HCT116 (cell line): ENCODE results near the gene DYNLT1. TPM values are rescaled to one million over a fixed set of nuclear protein-coding genes. Genes with fewer than 3 reads are reported as not detected.
"Not testable (repeated sequence)": the region's sequence is repeated elsewhere in the genome, so short reads cannot be mapped to it uniquely, and the experiment has no call there.

Experiments used
- ATAC-seq: fragments of 200-7000 bp; cut with Tn5 transposase; 2 replicates; pipeline ENCODE4 v1.9.1; 2020; ENCODE audit warnings: mild to moderate bottlenecking, moderate library complexity
- BruUV-seq: library from RNA; stranded (reverse); fragments of 400-500 nt; replicated peaks from 2 replicates; lab custom pipeline; 2021; lab: Mats Ljungman, UMichigan
- CTCF ChIA-PET: fragments of 300-600 bp; sonication (Branson Sonifier 250); formaldehyde crosslinking; loops from one replicate; lab custom pipeline; 2021; ENCODE audit warnings: antibody characterized with exemption; lab: Charles Lee
- POLR2A ChIA-PET: fragments of 300-600, 350-600 bp; sonication (Branson Sonifier 250); formaldehyde crosslinking; loops from one replicate; lab custom pipeline; 2021; ENCODE audit warnings: antibody characterized with exemption; lab: Charles Lee
- RAD21 ChIA-PET, 2 experiments: fragments of 300-600 bp; sonication (Branson Sonifier 250); formaldehyde crosslinking; loops; one replicate each; lab custom pipeline; 2023; ENCODE audit warnings: low total read pairs in 2 of 2; ENCODE audit not compliant: uncharacterized antibody in 2 of 2, unreplicated experiment in 2 of 2, low non-redundant PET in 1 of 2; lab: Charles Lee
- DNase-seq: peaks from one replicate; pipeline ENCODE4 v3.0.0-alpha.2; 2010; ENCODE audit warnings: low read depth, low spot score
- H2AFZ ChIP-seq: fragments of 200-600 bp; shearing (Covaris generic), sonication (generic); 2 replicates; pipeline ENCODE4 v1.6.1; 2017; ENCODE audit warnings: low read depth, mixed run types, mixed read lengths, antibody characterized with exemption, low read length; ENCODE audit not compliant: poor library complexity, severe bottlenecking
- H3K27ac ChIP-seq: 2 replicates; pipeline ENCODE4 v1.5.1; 2012; ENCODE audit warnings: low read depth, low read length
- H3K27me3 ChIP-seq: fragments of 200-600 bp; sonication (generic); 2 replicates; pipeline ENCODE4 v1.6.1; 2016; ENCODE audit warnings: mixed run types, low read length, mixed read lengths; ENCODE audit not compliant: insufficient read depth
- H3K36me3 ChIP-seq, 2 experiments: fragments of 200-500 bp in 1 of 2; fragments of 200-600 bp in 1 of 2; sonication (Bioruptor generic) in 1 of 2; sonication (generic) in 1 of 2; 2 replicates each; pipeline versions ENCODE4 v1.5.1 to v1.6.1; 2014 to 2016; ENCODE audit warnings: low read length in 2 of 2, inconsistent platforms in 1 of 2, mixed read lengths in 1 of 2, mixed run types in 1 of 2; ENCODE audit not compliant: insufficient read depth in 2 of 2, control insufficient read depth in 1 of 2
- H3K4me1 ChIP-seq, 2 experiments: fragments of 200-600 bp in 1 of 2; sonication (generic) in 1 of 2; 2 replicates each; pipeline versions ENCODE4 v1.5.1 to v1.6.1; 2012 to 2017; ENCODE audit warnings: low read length in 2 of 2, inconsistent platforms in 1 of 2, mild to moderate bottlenecking in 1 of 2, mixed read lengths in 1 of 2, mixed run types in 1 of 2, moderate library complexity in 1 of 2; ENCODE audit not compliant: insufficient read depth in 2 of 2, control insufficient read depth in 1 of 2
- H3K4me2 ChIP-seq: fragments of 200-600 bp; sonication (generic); 2 replicates; pipeline ENCODE4 v1.6.1; 2017; ENCODE audit warnings: mixed run types, low read length, mixed read lengths
- H3K4me3 ChIP-seq, 2 experiments: fragments of 200-600 bp in 1 of 2; sonication (generic) in 1 of 2; replicated peaks in 1 of 2; 2 replicates each; pipeline ENCODE4 v1.5.1; 2011 to 2016; ENCODE audit warnings: low read length in 2 of 2, control low read depth in 1 of 2, low read depth in 1 of 2, mild to moderate bottlenecking in 1 of 2, mixed read lengths in 1 of 2, mixed run types in 1 of 2
- H3K79me2 ChIP-seq: fragments of 200-600 bp; sonication (generic); 2 replicates; pipeline ENCODE4 v1.6.1; 2017; ENCODE audit warnings: mild to moderate bottlenecking, mixed run types, low read length, moderate library complexity, mixed read lengths; ENCODE audit not compliant: insufficient read depth
- H3K9ac ChIP-seq: fragments of 200-600 bp; sonication (generic); 2 replicates; pipeline ENCODE4 v1.6.1; 2016; ENCODE audit warnings: low read length, mixed read lengths
- H3K9me2 ChIP-seq: fragments of 200-600 bp; sonication (generic), shearing (Covaris generic); 2 replicates; pipeline ENCODE4 v1.6.1; 2017; ENCODE audit warnings: mixed run types, mild to moderate bottlenecking, moderate library complexity; ENCODE audit not compliant: insufficient read depth
- H3K9me3 ChIP-seq, 2 experiments: fragments of 200-500 bp in 1 of 2; fragments of 200-600 bp in 1 of 2; sonication (Bioruptor generic) in 1 of 2; sonication (generic) in 1 of 2; 2 replicates each; pipeline ENCODE4 v1.6.1; 2014 to 2017; ENCODE audit warnings: low read length in 2 of 2, mixed read lengths in 2 of 2, inconsistent platforms in 1 of 2, low read depth in 1 of 2, mild to moderate bottlenecking in 1 of 2, mixed run types in 1 of 2, moderate library complexity in 1 of 2; ENCODE audit not compliant: control insufficient read depth in 1 of 2, insufficient read depth in 1 of 2
- H4K20me1 ChIP-seq: fragments of 200-600 bp; sonication (generic), shearing (Covaris generic); 2 replicates; pipeline ENCODE4 v1.6.1; 2017; ENCODE audit warnings: mixed run types, mild to moderate bottlenecking, moderate library complexity; ENCODE audit not compliant: insufficient read depth
- EZH2 ChIP-seq: fragments of 200-600 bp; sonication (generic); IDR thresholded peaks from 2 replicates; pipeline ENCODE4 v1.6.1; 2017; ENCODE audit warnings: antibody characterized with exemption, mixed run types
- SRF ChIP-seq: IDR thresholded peaks from 2 replicates; pipeline ENCODE4 v1.6.1; 2012; ENCODE audit warnings: low read depth
- ZNF274 ChIP-seq: fragments of 200-500 bp; sonication (Bioruptor generic); IDR thresholded peaks from 2 replicates; pipeline ENCODE4 v1.6.1; 2014; ENCODE audit warnings: mild to moderate bottlenecking, low read depth, low read length, inconsistent platforms
- intact Hi-C: fragments of 100-400 bp; cut with micrococcal nuclease; formaldehyde crosslinking; loops from 2 replicates; pipeline ENCODE4 v1.10.0; 2022
- total RNA-seq: library from RNA; stranded (reverse); gene quantifications from one replicate; pipeline ENCODE4 v1.2.1, GENCODE V29; 2021; ENCODE audit not compliant: unreplicated experiment

DYNLT1 gene
- total RNA-seq, 1 experiment from 2014 or later: 239 TPM

DNA sequence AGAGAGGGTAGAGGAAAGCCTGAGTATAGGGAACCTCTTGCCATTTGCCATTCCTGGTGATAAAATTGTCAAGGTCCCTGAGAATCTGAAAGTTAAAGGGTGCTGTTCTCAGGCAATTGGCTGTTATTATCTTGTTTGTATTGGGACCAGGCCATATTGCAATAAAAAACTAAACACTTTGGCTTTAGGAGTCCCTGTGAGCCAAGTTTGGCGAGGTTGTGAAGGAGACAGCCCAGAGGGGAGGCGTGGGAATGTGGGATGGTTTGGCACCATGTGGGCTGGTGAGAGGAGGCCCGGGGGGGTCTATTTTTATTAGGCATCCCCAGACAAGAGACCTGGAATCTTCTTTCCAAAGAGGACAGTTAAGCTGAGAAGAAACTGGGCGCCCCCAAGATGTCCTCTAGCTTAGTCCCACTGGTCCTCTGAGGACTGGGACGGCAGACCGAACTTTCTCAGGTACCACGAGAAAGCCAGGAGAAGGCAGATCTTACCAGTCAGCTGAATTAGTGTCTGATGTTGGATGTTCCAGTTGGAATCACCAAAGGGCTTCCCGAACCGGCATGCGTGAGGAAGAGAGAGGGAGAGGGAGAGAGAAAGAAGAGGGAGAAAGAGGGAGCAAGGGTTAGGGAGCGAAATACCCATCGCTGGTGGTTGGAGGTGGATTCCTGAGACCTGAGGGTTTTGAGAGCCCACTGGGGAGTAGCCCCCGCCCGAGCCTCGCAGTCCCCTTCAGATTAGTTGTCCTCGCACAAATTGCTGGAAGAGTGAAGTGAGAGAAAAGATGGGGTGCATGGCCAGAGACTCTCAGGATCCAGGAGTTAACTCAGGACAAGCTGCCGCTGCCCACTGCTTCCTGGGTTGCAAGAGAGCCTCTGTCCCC, 24.4 kb downstream of the DYNLT1 start:
- Histone ChIP-seq H2AFZ (no peak overlapping the region), H3K9me2 (no peaks in the 10 kb centered on the region), H3K36me3 (peaks cover 14 to 21% of the 10 kb centered on the region in 2 experiments), H3K4me2 (no peak overlapping the region), H3K79me2 (peaks cover 11% of the 10 kb centered on the region; the same call in 1 of the 2 replicates), H3K27ac (no peak overlapping the region), H3K27me3 (no peaks in the 10 kb centered on the region), H3K9ac (no peak overlapping the region), H3K9me3 (no peaks in the 10 kb centered on the region), H4K20me1 (no peaks in the 10 kb centered on the region), H3K4me1 (no peaks in the 10 kb centered on the region), H3K4me3 (no peak overlapping the region)
- no peak for DNase-seq
- ChIA-PET POLR2A (no interaction called here), RAD21 (no interaction called here), CTCF (no interaction called here)
- TF ChIP-seq SRF: no peak
- TF ChIP-seq ZNF274: no peak
- TF ChIP-seq EZH2: no peak
- no TSS peak for BruUV-seq
- no peak for ATAC-seq
- intact Hi-C loops: no loop called here

DNA sequence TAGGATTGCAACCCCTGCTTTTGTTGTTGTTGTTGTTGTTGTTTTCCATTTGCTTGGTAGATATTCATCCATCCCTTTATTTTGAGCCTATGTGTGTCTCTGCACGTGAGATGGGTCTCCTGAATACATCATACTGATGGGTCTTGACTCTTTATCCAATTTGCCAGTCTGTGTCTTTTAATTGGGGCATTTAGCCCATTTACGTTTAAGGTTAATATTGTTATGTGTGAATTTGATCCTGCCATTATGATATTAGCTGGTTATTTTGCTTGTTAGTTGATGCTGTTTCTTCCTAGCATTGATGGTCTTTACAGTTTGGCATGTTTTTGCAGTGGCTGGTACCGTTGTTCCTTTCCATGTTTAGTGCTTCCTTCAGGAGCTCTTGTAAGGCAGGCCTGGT, 26.3 kb downstream of the DYNLT1 start:
- H3K9me2 ChIP-seq, CTCF ChIA-PET, H3K4me2 ChIP-seq, BruUV-seq, H3K9ac ChIP-seq, H4K20me1 ChIP-seq, H3K9me3 ChIP-seq, ATAC-seq, H3K27me3 ChIP-seq, POLR2A ChIA-PET, DNase-seq, H2AFZ ChIP-seq, H3K4me1 ChIP-seq, intact Hi-C loops, RAD21 ChIA-PET, H3K27ac ChIP-seq, H3K4me3 ChIP-seq: not testable (repeated sequence)
- H3K36me3 ChIP-seq: peaks cover 14 to 20% of the 10 kb centered on the region in 2 experiments
- H3K79me2 ChIP-seq: peaks cover 15% of the 10 kb centered on the region

DNA sequence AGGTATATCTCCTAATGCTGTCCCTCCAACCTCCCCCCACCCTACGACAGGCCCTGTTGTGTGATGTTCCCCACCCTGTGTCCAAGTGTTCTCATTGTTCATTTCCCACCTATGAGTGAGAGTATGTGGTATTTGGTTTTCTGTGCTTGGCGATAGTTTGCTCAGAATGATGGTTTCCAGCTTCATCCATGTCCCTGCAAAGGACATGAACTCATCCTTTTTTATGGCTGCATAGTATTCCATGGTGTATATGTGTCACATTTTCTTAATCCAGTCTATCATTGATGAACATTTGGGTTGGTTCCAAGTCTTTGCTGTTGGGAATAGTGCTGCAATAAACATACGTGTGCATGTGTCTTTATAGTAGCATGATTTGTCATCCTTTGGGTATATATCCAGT, 29.9 kb downstream of the DYNLT1 start:
- POLR2A ChIA-PET: interaction anchor here (0.6 kb wide), 1 partner anchor 11 kb away, joined by 5 read pairs; no protein-coding TSS in a partner anchor
- not testable (repeated sequence) for BruUV-seq, ATAC-seq

More for the DNA sequence above, 29.9 kb downstream of the DYNLT1 start:
- H3K4me1 ChIP-seq, CTCF ChIA-PET, H3K4me3 ChIP-seq, H3K9ac ChIP-seq, H3K4me2 ChIP-seq, H2AFZ ChIP-seq, intact Hi-C loops, H4K20me1 ChIP-seq, DNase-seq, H3K9me2 ChIP-seq, H3K27me3 ChIP-seq, RAD21 ChIA-PET, H3K9me3 ChIP-seq, H3K27ac ChIP-seq: not testable (repeated sequence)
- peaks cover 17% of the 10 kb centered on the region for H3K79me2 ChIP-seq
- H3K36me3 ChIP-seq: peaks cover 14 to 33% of the 10 kb centered on the region in 2 experiments; a peak in 3 of 4 replicates
